Measurements from ENCODE around the gene RNF31.
"Not testable (repeated sequence)": the region's sequence is repeated elsewhere in the genome, so short reads cannot be mapped to it uniquely, and the experiment has no call there.

RNF31 gene

DNA sequence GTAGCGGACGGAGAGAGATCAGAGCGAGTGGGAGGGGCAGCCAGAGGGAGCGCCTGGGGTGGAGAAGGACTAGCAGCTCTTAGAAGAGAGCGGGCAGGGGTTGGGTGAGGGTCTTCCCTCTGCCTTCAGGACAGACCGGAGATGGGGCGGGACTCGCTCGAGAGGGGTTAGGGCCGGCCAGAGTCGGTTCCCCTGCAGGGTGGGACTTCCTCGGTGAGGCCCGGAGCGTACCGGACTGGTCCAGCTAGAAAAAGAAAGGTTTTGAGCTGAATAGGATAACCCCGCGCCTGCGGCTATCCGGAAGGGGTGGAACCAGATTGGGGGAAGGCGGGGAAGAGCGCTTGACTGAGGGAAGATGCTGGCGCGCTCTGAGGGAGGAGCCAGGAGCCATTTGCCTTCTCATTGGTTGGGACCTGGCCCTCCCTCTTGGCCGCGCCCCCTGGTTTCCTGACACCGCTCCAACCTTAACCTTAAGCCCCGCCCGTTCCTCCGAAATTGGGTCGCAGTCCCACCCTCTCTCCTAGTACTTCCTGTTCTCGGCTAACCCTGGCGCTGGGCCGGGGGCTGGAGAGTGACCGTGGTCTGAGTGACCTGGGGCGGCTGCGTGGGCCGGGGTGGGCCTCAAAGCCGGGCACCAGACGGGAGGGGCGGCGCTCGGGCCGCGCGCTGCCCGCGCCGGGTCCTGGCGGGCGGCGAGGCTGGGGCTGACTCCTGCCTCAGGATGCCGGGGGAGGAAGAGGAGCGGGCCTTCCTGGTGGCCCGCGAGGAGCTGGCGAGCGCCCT, at the start of gene RNF31:
Gene RNF31, plus strand, starts transcription at position 521 of the 783 bp plus-strand sequence. Its CDS starts 201 bp downstream, at position 722.
- DNase-seq (ENCODE audit: low read depth): peak; percentile 97

DNA sequence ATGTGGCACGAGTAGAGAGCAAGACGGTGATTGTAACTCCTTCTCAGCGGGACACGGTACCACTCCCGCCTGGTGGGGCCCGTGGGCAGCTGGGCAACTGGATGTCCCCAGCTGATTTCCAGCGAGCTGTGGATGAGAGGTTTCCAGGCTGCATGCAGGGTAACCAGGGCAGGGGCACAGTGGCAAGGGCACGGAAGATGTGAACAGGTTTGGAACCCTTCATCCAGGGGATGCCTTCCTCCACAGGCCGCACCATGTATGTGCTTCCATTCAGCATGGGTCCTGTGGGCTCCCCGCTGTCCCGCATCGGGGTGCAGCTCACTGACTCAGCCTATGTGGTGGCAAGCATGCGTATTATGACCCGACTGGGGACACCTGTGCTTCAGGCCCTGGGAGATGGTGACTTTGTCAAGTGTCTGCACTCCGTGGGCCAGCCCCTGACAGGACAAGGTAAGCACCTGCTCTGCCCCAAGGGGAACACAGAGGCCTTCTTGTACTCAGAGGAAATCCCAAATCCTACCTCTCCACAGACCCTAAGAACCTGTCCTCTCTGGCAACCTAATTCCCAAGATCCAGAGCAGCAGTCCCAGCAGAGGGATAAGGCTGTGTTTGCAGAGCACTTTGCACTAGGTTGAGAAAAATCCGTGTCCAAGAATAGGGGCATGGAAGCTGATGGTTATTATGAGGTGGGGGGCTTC, 48.9 kb upstream of the RNF31 start:
- DNase-seq (ENCODE audit: low read depth): no peak

DNA sequence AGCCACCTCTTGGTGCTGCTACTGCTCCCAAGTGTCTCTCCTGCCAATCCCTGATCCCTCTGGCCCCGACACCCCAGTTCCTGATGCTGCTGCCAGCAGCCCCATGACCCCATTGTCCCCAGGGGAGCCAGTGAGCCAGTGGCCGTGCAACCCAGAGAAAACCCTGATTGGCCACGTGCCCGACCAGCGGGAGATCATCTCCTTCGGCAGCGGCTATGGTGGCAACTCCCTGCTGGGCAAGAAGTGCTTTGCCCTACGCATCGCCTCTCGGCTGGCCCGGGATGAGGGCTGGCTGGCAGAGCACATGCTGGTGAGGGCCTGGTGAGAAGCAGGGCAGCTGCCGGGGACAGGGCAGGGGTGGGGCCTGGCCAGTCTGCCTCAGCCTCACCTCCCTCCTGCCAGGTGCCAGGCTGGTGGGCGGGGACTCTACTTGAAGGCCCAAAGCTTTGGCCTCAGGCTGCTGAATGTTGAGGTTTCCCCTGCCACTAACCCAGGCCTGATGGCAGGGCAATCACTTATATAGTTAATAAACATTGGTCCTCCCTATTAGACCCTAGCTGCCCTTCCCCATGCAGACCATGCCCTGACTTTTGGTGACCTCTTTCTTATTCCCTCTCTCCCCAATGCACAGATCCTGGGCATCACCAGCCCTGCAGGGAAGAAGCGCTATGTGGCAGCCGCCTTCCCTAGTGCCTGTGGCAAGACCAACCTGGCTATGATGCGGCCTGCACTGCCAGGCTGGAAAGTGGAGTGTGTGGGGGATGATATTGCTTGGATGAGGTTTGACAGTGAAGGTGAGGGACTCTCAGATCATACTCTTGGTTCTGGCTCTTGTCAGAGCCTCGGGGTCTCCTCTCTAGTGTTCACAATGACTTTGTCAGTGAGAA, 48.1 kb upstream of the RNF31 start:
- DNase-seq (ENCODE audit: low read depth): no peak

DNA sequence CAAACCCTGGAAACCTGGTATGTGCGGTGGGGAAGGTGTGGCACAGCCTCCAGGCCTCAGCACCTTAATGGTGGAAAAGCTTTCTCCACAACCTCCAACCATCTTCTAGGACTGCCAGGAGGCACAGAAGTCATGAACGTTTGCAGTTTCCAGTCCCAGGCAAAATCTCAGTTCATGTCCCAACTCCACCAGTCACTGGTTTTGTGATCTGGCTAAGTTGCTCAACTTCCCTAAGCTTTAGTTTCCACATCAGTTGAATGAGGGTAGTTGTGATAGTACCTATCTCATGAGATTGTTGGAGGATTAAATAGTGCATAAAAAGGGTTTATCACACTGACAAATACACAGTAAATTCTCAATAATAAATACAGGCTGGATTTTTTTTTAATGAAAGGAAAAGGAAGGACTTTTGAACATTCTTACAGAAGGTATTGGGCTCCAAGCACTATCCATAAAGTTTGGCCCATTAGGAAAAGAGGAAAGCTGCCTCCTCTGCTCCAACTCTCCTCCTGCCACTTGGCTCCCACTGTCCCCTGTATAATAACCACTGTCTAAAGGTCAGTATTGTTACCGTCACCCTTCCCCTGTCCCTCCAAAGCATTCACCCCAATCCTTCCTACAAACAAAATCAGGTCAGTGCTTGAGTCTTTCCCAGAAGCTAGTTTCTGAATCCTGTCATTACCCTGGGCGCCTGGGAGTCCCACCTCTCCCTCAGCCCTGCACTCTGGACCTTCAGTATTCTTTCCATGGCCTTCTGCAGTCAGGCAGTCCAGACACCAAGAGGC, 46.9 kb upstream of the RNF31 start:
- no peak for DNase-seq (ENCODE audit: low read depth)

DNA sequence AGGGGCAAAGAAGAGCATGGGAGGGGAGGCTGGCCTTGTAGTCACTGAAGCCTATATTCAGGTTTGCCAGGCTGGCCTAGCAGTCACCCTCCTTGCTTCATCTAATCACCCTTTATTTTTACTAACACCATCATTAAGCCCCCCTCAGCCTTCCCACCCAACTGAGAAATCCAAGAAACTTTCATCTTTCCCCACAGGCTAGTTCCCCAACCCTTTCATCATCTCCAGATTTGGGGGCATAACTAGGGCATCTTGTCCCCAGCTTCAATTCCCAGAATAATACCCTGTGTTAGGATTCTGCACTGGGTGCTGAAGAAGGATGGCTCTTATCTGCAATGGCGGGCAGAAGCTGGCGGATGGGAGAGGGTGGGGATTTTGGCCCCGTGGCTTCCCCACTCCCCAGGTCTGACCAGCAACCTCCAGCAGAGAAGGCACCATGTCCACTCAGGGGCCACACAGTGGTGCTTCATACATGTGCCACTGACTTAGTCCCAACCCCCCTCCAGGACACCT, 46.3 kb upstream of the RNF31 start:
- DNase-seq (ENCODE audit: low read depth): no peak

DNA sequence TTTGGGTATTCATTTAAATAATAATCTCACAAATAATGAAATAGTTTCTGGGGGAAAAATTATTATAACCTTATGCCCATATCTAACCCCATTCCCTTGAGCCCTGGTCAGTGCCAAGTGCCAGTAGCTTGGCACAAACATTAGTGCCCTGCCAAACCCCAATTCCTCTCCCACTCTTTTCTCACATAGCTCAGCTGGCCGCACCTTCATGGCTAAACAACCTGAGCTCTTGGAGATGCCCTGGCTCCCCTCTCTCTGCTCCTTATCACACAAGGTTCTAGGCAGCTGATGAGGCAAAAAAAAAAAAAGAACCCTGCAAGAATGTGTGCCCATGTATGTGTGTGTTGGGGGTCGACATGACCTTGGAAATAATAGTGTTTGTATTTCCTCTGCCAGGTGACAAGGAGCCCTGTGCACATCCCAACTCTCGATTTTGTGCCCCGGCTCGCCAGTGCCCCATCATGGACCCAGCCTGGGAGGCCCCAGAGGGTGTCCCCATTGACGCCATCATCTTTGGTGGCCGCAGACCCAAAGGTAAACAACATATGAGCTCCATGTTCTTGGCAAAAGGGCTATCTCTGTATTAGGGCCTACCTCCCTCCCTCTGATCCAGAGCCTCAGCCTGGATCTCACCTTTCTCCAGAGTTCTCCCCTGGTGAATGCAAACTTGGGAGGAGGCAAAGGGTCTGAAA, 44.8 kb upstream of the RNF31 start:
- no peak for DNase-seq (ENCODE audit: low read depth)

DNA sequence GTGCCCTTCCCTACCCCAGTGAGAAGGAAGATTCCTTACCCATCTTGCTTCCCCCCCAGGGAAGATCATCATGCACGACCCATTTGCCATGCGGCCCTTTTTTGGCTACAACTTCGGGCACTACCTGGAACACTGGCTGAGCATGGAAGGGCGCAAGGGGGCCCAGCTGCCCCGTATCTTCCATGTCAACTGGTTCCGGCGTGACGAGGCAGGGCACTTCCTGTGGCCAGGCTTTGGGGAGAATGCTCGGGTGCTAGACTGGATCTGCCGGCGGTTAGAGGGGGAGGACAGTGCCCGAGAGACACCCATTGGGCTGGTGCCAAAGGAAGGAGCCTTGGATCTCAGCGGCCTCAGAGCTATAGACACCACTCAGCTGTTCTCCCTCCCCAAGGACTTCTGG, 43.8 kb upstream of the RNF31 start:
- no peak for DNase-seq (ENCODE audit: low read depth)

DNA sequence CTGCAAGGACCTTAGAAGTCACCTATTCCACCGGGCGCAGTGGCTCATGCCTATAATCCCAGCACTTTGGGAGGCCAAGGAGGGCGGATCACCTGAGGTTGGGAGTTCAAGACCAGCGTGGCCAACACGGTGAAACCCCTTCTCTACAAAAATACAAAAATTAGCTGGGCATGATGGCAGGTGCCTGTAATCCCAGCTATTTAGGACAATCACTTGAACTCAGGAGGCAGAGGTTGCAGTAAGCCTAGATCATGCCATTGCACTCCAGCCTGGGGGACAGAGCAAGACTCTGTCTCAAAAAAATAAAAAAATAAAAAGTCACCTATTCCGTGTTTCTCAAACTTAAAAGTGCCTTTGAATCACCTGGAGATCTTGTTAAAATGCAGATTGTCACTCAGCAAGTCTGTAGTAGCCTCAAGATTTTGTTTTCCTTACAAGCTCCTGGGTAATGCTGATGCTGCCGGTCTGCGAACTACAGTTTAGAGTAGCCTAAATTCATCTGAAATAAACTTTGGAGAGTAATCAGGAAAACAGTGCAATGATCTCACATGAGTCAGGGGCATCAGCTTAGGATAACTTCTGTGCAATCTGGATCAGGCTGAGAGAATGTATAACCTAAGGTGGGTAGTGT, 41.6 kb upstream of the RNF31 start:
- DNase-seq (ENCODE audit: low read depth): not testable (repeated sequence)

DNA sequence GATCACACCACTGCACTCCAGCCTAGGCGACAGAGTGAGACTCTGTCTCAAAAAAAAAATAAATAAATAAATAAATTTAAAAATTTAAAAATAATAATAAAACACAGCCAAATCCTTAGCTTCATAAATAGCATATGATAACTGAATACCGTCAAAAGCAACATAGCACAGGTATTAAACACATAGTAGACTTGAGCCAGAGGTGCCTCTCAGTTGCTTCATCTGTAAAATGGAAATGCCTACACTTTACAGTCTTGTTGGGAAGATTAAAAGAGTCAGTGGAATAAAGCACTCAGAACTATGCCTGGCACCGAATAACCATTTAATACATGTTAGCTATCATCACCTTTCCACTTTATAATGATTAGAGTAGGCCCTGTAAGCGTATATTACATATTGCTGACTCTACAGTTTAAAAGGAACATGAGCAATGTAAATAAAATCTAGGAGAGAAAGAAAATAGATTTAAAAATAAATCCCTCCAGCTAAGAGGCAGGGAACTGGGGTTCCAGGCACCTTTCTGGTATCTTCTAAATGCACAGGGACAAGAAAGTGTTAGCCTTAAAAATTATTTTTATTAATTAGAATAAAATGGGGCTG, 40.5 kb upstream of the RNF31 start:
- DNase-seq (ENCODE audit: low read depth): no peak

DNA sequence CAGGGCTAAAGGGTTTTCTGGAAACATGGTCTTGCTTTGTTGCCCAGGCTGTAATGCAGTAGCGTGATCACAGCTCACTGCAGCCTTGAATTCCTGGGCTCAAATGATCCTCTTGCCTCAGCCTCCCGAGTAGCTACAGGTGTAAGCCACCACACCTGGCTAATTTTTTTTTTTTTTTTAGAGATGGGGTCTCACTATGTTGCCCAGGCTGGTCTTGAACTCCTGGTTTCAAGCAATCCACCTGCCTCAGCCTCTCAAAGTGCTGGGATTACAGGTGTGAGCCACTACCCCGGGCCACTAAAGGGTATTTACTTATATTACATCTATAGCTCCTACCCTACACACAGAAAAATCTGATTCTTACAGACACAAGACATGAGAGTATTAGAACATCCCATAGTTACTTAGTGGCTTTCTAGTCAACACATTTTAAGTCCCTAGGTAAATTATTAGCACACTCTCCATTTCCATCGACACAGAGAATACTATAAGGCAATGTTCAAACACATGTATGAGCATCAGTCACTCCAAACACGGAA, 38.9 kb upstream of the RNF31 start:
- no peak for DNase-seq (ENCODE audit: low read depth)

DNA sequence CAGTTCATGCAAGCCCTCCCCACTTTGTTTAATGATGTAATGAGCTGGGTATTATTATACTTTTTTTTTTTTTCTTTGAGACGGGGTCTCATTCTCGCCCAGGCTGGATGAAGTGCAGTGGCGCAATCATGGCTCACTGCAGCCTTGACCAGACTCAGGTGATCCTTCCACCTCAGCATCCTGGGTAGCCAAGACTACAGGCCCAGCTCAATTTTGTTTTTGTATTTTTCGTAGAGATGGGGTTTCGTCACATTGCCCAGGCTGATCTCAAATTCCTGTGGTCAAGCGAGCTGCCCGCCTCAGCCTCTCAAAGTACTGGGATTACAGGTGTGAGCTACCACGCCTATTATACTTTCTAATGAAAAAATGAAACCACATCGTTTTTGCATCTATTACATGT, 37.2 kb upstream of the RNF31 start:
- DNase-seq (ENCODE audit: low read depth): no peak

DNA sequence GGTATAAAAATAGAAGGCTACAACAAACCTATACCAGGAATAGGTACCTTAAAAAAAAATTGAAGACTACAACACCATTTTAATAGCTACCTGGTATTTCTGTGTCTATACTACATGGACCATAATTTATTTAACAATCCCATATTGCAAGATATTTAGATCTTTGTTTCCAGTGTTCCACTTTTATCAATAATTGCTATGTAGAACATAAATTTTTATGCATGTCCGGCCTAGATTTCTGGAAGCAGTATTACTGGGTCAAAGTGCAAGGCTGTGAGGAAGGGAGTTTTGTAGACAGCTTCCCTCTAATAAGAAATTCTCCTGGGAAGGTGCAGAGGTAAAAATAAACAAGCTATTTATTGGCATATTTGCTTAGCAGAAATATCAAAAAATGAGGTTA, 36.8 kb upstream of the RNF31 start:
- no peak for DNase-seq (ENCODE audit: low read depth)

DNA sequence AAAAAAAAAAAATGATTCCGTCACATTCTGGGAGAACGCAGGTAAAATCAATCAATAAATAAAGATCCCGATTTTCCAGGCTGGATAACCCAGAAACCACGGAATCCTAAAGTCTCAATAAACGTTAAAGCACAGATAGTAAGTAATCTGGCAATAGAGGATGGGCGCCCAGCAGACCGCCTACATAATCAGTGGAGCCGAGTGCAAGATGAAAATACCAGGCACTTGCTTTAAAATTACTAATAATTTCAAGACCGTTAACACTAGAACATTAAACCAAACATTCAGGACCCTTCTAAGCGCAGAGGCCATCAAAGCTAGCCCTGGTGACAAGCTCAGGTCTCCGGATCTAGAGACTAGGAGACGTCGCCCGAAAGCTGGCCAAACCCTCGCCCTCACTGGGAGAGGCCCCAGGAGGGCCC, 33.9 kb upstream of the RNF31 start:
- no peak for DNase-seq (ENCODE audit: low read depth)

DNA sequence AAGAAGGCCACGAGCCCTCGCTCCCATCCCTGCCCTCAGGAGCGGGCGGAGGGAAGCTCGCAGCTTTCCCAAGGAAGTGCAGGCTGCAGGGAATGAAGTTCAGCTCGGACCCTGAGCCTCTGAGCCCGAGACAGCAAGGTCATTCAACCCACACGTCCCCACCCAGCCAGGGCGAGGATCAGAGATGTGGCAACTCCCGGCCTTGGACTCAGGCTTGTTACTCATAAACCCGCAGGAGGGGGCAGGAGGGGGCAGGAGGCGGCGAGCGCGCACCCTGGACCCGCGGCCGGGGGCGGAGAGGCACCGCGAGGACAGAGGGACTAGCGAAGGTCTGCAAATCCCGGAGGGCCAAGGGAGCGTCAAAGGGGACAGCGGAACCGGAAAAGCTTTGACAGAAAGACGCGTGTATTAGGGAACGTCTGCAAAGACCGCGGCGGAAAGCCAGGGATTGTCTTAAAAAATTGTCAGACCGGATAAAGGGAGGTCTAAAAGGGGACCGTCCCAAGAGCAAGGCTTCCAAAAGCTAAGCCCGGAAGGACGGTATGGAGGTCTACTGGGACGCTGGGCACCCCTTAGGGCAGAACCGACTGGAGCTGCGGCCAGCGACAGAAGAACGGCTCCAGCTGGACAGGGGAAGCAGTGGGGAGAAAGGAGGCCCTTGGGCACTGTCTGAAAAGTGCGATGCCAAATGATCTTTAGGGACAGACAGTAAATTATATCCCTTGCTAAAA, 33.3 kb upstream of the RNF31 start:
- DNase-seq (ENCODE audit: low read depth): peak; percentile 73

DNA sequence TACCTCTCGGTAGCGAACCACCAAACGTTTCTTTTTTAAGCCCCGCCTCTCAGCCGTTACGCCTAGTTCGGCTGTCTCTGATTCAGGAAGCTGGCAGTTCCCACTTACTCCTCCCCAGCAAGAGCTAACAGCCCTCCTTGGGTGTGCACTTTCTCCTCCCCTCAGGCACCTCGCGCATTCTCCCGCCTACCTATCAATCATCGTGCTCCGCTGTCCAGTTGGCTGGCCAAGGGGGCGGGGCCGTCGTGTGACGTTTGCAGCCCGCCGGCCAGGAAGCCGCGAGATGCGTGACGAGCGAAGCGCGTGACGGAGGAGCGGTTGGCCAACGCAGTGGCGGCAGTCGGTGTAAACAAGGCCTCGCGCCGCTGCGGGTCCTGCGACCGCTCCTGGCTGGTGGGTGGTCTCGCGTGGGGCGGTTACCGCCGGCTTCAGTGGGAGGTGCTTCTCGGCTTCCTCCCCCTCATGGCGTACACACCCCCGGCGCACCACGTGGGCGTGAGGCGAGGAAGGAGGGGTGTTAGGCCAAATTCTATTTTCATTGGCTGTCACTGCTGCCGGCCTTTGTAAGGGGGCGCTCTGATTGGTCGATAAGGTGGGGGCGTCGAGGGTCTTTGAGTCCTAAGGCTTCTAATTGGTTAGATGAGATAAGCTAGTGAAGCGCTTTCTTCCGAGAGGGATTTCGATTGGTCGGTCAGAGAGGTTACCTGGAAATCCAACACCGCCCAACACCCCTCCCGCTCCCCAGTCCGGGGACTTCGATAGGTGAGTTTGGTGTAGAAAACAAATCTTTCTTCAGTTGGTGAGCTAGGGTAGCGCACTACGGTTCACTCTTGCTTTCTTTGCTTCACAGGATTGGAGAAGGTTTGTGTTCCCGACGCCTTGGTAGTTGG, 32.5 kb upstream of the RNF31 start, which contains the start of the genes DCAF11 and NRL:
Gene DCAF11, plus strand, starts transcription at position 246 of the 890 bp plus-strand sequence. CDS start 818 bp downstream, outside the sequence.
Gene NRL, minus strand, starts transcription at position 418 of the 890 bp plus-strand sequence. CDS start 32,101 bp downstream, outside the sequence.
- peak; percentile 99 for DNase-seq (ENCODE audit: low read depth)

DNA sequence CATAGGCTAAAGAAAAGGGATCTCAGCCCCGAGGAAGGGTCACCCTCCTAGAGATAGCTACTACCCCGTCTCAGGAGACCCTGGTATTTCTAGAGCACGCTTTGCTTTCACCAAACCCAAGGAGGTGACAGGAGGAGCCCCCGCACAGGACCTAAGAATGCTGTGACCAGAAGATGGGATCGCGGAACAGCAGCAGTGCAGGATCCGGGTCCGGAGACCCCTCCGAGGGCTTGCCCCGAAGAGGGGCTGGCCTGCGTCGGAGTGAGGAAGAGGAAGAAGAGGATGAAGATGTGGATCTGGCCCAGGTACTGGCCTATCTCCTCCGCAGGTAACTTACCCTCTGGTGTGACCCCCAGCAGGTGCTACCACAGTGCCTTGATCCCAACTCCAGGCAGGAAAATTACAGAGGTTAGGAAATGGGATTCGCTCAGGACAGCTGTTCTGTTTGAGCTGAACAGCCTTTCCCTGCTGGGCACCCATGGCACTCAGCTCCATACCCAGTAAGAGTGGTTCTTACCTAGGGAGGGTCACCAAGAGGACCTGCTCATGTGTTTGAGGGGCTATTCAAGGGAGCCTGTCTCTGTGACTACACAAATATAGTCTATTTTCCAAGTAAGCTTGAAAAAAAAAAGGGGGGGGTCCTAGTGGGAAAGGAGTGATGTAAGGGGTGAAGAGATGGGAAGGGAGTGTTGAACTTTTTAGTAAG, 31.7 kb upstream of the RNF31 start:
- DNase-seq (ENCODE audit: low read depth): no peak

Measured in T-helper 22 cell (primary cell).